ENCODE results near the gene CXorf49.
"Not testable (repeated sequence)": the region's sequence is repeated elsewhere in the genome, so short reads cannot be mapped to it uniquely, and the experiment has no call there.

The CXorf49 gene

DNA sequence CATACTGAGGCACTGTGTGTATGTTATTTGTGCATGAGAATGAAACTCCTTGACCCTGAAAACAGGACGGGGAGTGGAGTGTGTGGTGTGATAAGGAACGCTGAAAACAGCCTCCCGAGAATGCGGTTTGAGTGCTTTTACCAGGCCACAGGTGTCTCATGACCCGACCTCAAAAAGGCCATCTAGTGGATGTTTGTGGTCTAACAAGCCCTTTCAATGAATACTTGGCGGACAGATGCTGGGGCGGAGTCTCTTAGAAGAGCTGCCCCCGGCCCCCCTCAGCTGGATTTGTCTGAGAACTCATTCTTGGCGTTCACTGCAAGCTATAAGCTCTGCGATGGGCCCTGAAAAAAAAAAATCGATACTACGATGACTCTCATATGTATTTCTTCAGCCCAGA lies 15.2 kb downstream of the CXorf49 start:
- H3K27ac ChIP-seq (ENCODE audit: low read depth in 2 of 2, low read length in 2 of 2); H3K36me3 ChIP-seq (ENCODE audit: control insufficient read depth in 2 of 2, insufficient read depth in 2 of 2, low read length in 2 of 2); H3K9ac ChIP-seq (ENCODE audit: low read depth in 1 of 2, low read length in 2 of 2); H3K27me3 ChIP-seq (ENCODE audit: control insufficient read depth in 2 of 2, insufficient read depth in 2 of 2, low read length in 2 of 2); H3K4me1 ChIP-seq (ENCODE audit: control insufficient read depth in 2 of 2, insufficient read depth in 2 of 2, low read length in 2 of 2); H3K4me3 ChIP-seq (ENCODE audit: low read length in 2 of 2); H3K9me3 ChIP-seq (ENCODE audit: control insufficient read depth in 2 of 2, low read length in 2 of 2): not testable (repeated sequence)

DNA sequence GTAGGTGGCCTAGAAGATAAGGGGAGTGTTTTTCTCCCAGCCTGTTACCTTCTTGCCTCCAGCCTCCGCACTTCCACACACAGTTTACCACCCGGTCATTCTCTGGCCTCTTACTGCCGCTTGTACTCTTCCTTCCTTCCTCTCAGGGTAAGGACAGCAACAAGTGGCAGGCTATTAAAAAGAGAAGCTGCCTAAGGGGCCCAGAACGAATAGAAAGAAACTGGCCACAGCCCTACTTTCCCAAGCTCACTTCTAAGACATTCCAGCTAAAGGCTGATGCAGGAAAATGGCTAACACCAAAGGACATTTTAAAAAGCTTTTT lies 19.1 kb downstream of the CXorf49 start:
- not testable (repeated sequence) for H3K9ac ChIP-seq (ENCODE audit: low read depth in 1 of 2, low read length in 2 of 2); H3K4me3 ChIP-seq (ENCODE audit: low read length in 2 of 2); H3K9me3 ChIP-seq (ENCODE audit: control insufficient read depth in 2 of 2, low read length in 2 of 2); H3K4me1 ChIP-seq (ENCODE audit: control insufficient read depth in 2 of 2, insufficient read depth in 2 of 2, low read length in 2 of 2); H3K27ac ChIP-seq (ENCODE audit: low read depth in 2 of 2, low read length in 2 of 2); H3K36me3 ChIP-seq (ENCODE audit: control insufficient read depth in 2 of 2, insufficient read depth in 2 of 2, low read length in 2 of 2); H3K27me3 ChIP-seq (ENCODE audit: control insufficient read depth in 2 of 2, insufficient read depth in 2 of 2, low read length in 2 of 2)

- H3K4me1 ChIP-seq (ENCODE audit: control insufficient read depth in 2 of 2, insufficient read depth in 2 of 2, low read length in 2 of 2); H3K9ac ChIP-seq (ENCODE audit: low read depth in 1 of 2, low read length in 2 of 2); H3K27me3 ChIP-seq (ENCODE audit: control insufficient read depth in 2 of 2, insufficient read depth in 2 of 2, low read length in 2 of 2); H3K4me3 ChIP-seq (ENCODE audit: low read length in 2 of 2); H3K27ac ChIP-seq (ENCODE audit: low read depth in 2 of 2, low read length in 2 of 2); H3K9me3 ChIP-seq (ENCODE audit: control insufficient read depth in 2 of 2, low read length in 2 of 2); H3K36me3 ChIP-seq (ENCODE audit: control insufficient read depth in 2 of 2, insufficient read depth in 2 of 2, low read length in 2 of 2): not testable (repeated sequence)
Measured at GRCh38 chrX:71698299-71699022, 19.6 kb downstream of the CXorf49 start.

DNA sequence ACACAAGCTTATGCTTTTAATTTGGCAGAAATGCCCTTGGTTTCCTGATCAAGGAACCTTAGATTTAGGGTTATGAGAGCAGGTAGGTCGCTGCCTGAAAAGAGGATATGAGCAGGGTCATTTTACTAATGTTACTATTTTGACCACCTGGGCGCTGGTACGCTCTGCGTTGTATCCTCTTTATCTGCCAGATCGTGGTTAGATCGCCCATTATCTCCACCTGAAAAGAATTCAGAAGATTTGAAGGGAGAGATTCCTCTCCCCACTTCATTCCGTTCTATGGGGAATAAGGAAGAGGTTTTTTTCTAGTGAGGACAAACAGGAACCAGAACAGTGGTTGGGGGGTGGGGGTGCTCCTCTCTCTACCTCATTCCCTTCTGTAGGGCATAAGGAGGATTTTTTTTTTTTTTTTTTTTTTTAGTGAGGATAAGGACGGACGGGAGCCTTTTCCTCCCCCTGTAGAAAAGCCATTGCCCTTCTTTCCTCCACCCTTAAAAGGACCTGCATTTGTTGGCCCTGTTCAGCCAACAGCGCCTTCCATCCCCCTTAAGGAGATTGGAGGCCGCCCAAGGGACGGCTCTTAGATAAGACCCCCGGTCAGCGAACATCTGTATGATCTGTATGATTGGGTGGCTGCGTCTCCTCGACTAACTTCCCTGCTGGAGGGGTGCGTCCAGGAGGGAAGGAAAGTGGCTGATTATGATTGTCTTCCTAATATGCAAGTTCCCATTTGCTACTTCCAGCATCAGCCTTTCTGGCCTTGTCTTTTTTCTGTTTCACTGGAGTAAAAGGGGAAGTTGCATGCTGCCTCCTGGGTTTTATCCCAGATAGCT lies 20.4 kb downstream of the CXorf49 start:
- not testable (repeated sequence) for H3K9ac ChIP-seq (ENCODE audit: low read depth in 1 of 2, low read length in 2 of 2); H3K27me3 ChIP-seq (ENCODE audit: control insufficient read depth in 2 of 2, insufficient read depth in 2 of 2, low read length in 2 of 2); H3K9me3 ChIP-seq (ENCODE audit: control insufficient read depth in 2 of 2, low read length in 2 of 2); H3K4me1 ChIP-seq (ENCODE audit: control insufficient read depth in 2 of 2, insufficient read depth in 2 of 2, low read length in 2 of 2); H3K36me3 ChIP-seq (ENCODE audit: control insufficient read depth in 2 of 2, insufficient read depth in 2 of 2, low read length in 2 of 2); H3K4me3 ChIP-seq (ENCODE audit: low read length in 2 of 2); H3K27ac ChIP-seq (ENCODE audit: low read depth in 2 of 2, low read length in 2 of 2)

GRCh38 chrX:71696641-71697465 lies 21.2 kb downstream of the CXorf49 start:
- H3K36me3 ChIP-seq (ENCODE audit: control insufficient read depth in 2 of 2, insufficient read depth in 2 of 2, low read length in 2 of 2); H3K4me3 ChIP-seq (ENCODE audit: low read length in 2 of 2); H3K27ac ChIP-seq (ENCODE audit: low read depth in 2 of 2, low read length in 2 of 2); H3K4me1 ChIP-seq (ENCODE audit: control insufficient read depth in 2 of 2, insufficient read depth in 2 of 2, low read length in 2 of 2); H3K9me3 ChIP-seq (ENCODE audit: control insufficient read depth in 2 of 2, low read length in 2 of 2); H3K27me3 ChIP-seq (ENCODE audit: control insufficient read depth in 2 of 2, insufficient read depth in 2 of 2, low read length in 2 of 2); H3K9ac ChIP-seq (ENCODE audit: low read depth in 1 of 2, low read length in 2 of 2): not testable (repeated sequence)

DNA sequence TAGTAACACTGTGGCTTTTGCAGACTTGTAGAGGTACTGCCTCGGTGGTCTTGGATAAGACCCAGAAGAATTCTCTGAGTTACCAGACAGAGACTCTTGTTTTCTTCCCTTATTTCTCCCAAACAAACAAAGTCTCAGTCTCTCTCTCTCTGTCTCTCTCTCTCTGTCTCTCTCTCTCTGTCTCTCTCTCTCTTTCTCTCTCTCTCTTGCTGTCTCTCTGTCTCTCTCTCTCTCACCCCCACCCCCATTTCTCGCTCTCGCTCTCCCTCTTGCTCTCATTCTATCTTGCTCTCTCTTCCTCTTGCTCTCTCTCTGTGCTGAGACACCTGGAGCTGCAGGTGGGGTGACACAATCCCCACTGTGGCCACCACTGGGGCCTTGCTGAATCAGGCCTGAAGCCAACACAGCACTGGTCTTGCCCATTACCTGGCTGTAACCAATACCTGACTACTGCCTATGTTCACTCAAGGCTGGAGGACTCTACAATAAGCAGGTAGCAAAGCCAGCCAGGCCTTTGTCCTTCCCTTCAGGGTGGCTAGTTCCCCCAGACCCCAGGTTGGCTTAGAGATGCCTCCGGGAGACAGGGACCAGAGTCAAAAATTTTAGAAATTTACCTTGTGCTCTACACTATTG lies 38.4 kb downstream of the CXorf49 start:
- H3K36me3 ChIP-seq (ENCODE audit: control insufficient read depth in 2 of 2, insufficient read depth in 2 of 2, low read length in 2 of 2) = no peaks in the 10 kb centered on the region
- H3K9me3 ChIP-seq (ENCODE audit: control insufficient read depth in 2 of 2, low read length in 2 of 2) = no peaks in the 10 kb centered on the region
- H3K27me3 ChIP-seq (ENCODE audit: control insufficient read depth in 2 of 2, insufficient read depth in 2 of 2, low read length in 2 of 2) = peaks cover 0 to 2% of the 10 kb centered on the region in 2 donors
- H3K4me3 ChIP-seq (ENCODE audit: low read length in 2 of 2) = no peak overlapping the region
- no peak overlapping the region for H3K9ac ChIP-seq (ENCODE audit: low read depth in 1 of 2, low read length in 2 of 2)
- no peaks in the 10 kb centered on the region for H3K4me1 ChIP-seq (ENCODE audit: control insufficient read depth in 2 of 2, insufficient read depth in 2 of 2, low read length in 2 of 2)
- H3K27ac ChIP-seq (ENCODE audit: low read depth in 2 of 2, low read length in 2 of 2) = no peak overlapping the region

DNA sequence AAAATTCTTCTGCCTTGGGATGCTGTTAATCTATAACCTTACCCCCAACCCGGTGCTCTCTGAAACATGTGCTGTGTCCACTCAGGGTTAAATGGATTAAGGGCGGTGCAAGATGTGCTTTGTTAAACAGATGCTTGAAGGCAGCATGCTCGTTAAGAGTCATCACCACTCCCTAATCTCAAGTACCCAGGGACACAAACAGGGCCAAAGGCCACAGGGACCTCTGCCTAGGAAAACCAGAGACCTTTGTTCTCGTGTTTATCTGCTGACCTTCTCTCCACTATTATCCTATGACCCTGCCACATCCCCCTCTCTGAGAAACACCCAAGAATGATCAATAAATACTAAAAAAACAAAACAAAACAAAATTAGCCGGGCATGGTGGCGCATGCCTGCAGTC lies 40.9 kb downstream of the CXorf49 start:
- not testable (repeated sequence) for H3K27me3 ChIP-seq (ENCODE audit: control insufficient read depth in 2 of 2, insufficient read depth in 2 of 2, low read length in 2 of 2); H3K4me3 ChIP-seq (ENCODE audit: low read length in 2 of 2); H3K9ac ChIP-seq (ENCODE audit: low read depth in 1 of 2, low read length in 2 of 2); H3K9me3 ChIP-seq (ENCODE audit: control insufficient read depth in 2 of 2, low read length in 2 of 2); H3K36me3 ChIP-seq (ENCODE audit: control insufficient read depth in 2 of 2, insufficient read depth in 2 of 2, low read length in 2 of 2); H3K4me1 ChIP-seq (ENCODE audit: control insufficient read depth in 2 of 2, insufficient read depth in 2 of 2, low read length in 2 of 2); H3K27ac ChIP-seq (ENCODE audit: low read depth in 2 of 2, low read length in 2 of 2)

DNA sequence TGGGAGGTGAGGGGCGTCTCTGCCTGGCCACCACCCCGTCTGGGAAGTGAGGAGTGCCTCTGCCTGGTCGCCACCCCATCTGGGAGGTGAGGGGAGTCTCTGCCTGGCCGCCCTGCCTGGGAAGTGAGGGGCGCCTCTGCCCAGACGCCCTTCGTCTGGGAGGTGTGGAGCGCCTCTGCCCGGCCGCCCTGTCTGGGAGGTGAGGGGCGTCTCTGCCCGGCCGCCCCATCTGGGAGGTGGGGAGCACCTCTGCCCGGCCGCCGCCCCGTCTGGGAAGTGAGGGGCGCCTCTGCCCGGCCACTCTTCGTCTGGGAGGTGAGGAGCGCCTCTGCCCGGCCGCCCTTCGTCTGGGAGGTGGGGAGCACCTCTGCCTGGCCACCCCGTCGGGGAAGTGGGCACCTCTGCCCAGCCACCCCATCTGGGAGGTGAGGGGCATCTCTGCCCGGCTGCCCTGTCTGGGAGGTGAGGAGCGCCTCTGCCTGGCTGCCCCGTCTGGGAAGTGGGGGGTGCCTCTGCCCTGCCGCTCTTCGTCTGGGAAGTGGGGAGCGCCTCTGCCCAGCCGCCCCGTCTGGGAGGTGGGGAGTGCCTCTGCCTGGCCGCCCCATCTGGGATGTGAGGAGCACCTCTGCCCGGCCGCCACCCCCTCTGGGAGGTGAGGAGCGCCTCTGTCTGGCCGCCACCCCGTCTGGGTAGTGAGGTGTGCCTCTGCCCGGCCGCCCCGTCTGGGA lies 41.9 kb downstream of the CXorf49 start:
- not testable (repeated sequence) for H3K36me3 ChIP-seq (ENCODE audit: control insufficient read depth in 2 of 2, insufficient read depth in 2 of 2, low read length in 2 of 2); H3K27ac ChIP-seq (ENCODE audit: low read depth in 2 of 2, low read length in 2 of 2); H3K9me3 ChIP-seq (ENCODE audit: control insufficient read depth in 2 of 2, low read length in 2 of 2); H3K9ac ChIP-seq (ENCODE audit: low read depth in 1 of 2, low read length in 2 of 2); H3K4me1 ChIP-seq (ENCODE audit: control insufficient read depth in 2 of 2, insufficient read depth in 2 of 2, low read length in 2 of 2); H3K4me3 ChIP-seq (ENCODE audit: low read length in 2 of 2); H3K27me3 ChIP-seq (ENCODE audit: control insufficient read depth in 2 of 2, insufficient read depth in 2 of 2, low read length in 2 of 2)

GRCh38 chrX:71675636-71676035 lies 42.4 kb downstream of the CXorf49 start:
- not testable (repeated sequence) for H3K27ac ChIP-seq (ENCODE audit: low read depth in 2 of 2, low read length in 2 of 2); H3K9ac ChIP-seq (ENCODE audit: low read depth in 1 of 2, low read length in 2 of 2); H3K36me3 ChIP-seq (ENCODE audit: control insufficient read depth in 2 of 2, insufficient read depth in 2 of 2, low read length in 2 of 2); H3K27me3 ChIP-seq (ENCODE audit: control insufficient read depth in 2 of 2, insufficient read depth in 2 of 2, low read length in 2 of 2); H3K4me1 ChIP-seq (ENCODE audit: control insufficient read depth in 2 of 2, insufficient read depth in 2 of 2, low read length in 2 of 2); H3K9me3 ChIP-seq (ENCODE audit: control insufficient read depth in 2 of 2, low read length in 2 of 2); H3K4me3 ChIP-seq (ENCODE audit: low read length in 2 of 2)
